ENCODE results near the gene MLH3.

DNA sequence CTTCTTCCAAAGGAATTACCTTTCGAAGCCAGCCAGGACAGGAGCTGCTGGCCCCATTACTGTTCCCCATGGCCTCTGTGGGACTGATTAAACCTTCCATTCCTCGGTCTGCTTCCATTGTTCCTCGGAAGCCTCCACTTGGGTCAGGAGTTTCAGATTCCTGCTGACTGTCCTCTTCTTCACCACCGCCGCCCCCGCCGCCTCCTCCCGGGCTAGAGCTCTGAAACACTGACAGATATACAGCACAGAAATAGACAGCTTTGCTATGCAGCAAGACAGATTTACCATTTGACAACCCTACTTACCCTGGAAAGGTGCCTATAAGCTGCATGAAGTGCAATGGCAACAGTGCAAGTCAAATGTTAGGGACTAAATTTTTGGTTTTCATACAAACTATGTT is 40.0 kb upstream of the MLH3 start:
- TF ChIP-seq, protein P1, sequence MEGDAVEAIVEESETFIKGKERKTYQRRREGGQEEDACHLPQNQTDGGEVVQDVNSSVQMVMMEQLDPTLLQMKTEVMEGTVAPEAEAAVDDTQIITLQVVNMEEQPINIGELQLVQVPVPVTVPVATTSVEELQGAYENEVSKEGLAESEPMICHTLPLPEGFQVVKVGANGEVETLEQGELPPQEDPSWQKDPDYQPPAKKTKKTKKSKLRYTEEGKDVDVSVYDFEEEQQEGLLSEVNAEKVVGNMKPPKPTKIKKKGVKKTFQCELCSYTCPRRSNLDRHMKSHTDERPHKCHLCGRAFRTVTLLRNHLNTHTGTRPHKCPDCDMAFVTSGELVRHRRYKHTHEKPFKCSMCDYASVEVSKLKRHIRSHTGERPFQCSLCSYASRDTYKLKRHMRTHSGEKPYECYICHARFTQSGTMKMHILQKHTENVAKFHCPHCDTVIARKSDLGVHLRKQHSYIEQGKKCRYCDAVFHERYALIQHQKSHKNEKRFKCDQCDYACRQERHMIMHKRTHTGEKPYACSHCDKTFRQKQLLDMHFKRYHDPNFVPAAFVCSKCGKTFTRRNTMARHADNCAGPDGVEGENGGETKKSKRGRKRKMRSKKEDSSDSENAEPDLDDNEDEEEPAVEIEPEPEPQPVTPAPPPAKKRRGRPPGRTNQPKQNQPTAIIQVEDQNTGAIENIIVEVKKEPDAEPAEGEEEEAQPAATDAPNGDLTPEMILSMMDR (IDR thresholded peaks at IDR 0.05; ENCODE audit: insufficient read depth, low read depth, low read length) = no peak
- no peak for TF ChIP-seq EZH2 (IDR thresholded peaks at IDR 0.05; ENCODE audit: insufficient read depth, low read length)

All from astrocyte (in vitro differentiated cells and primary cell).